ENCODE data around the gene DNM2.
"Not testable (repeated sequence)": the region's sequence is repeated elsewhere in the genome, so short reads cannot be mapped to it uniquely, and the experiment has no call there.

Gene DNM2

DNA sequence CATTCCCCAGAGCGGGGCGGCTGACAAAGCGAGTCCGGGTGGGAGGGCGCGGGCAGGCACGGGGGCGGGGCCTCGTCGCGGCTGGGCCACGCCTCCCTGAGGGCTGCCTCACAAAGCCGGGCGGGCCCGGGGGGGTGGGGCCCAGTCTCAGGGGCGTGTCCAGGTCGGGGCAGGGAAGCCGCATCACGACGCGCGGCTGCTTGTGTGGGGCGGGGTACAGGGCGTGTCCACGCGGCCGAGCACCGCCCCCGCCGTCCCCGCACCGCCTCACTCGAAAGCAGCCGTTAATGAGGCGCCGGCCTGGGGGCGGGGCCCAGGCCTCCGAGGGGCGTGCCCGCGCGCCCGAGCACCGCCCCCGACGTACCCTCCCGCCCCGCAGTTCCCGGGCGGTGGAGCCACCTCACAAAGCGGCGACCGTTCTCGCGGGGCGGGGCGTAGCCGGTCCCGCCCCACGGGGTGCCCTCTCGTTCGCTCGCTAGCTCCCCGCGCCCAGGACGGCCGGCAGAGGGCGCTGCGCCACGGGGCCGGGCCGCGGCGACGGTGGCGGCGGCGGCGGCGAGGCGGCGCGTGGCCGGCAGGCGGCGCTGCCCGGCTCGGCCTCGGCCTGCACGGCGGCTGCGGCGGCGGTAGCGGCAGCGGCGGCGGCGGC lies 153.2 kb downstream of the DNM2 start, which contains the start of gene CARM1:
Gene CARM1, plus strand, starts transcription at position 599 of the 649 bp plus-strand sequence. CDS start 150 bp downstream, outside the sequence.
- DNase-seq, result peak; percentile 98 to 100 (median 99)

DNA sequence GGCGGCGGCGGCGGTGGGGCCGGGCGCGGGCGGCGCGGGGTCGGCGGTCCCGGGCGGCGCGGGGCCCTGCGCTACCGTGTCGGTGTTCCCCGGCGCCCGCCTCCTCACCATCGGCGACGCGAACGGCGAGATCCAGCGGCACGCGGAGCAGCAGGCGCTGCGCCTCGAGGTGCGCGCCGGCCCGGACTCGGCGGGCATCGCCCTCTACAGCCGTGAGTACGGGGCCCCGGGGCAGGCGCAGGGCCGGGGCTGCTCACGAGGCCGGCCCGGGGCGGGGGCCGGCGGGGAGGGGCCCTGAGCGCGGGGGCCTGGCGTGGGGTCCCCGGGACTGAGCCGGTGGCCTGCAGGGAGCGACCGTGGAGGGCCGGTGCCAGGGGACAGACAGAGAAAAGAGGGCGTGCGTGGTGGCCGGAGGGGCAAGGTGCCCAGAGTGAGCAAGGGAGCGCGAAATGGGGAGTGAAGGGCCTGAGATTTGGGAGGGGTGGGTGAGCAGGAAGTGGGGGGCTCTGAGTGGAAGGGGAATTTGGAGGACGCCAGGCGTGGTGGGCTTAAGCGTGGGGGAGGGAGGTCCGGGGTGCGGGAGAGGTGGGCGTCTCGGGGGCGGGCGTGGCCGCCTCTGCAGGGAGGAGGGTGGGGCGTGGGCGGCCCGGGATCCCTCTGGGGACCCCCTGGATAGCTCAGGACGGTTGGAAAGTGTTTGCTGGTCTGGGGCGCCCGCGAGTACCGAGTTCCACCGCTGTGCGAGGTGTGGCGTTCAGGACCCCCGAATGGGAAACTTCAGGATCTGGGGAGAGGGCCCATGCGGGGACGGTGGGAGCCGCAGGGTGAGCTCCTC lies 154.0 kb downstream of the DNM2 start:
- peak in 3 of 5 donors; percentile 11 to 35 (median 33) for DNase-seq

DNA sequence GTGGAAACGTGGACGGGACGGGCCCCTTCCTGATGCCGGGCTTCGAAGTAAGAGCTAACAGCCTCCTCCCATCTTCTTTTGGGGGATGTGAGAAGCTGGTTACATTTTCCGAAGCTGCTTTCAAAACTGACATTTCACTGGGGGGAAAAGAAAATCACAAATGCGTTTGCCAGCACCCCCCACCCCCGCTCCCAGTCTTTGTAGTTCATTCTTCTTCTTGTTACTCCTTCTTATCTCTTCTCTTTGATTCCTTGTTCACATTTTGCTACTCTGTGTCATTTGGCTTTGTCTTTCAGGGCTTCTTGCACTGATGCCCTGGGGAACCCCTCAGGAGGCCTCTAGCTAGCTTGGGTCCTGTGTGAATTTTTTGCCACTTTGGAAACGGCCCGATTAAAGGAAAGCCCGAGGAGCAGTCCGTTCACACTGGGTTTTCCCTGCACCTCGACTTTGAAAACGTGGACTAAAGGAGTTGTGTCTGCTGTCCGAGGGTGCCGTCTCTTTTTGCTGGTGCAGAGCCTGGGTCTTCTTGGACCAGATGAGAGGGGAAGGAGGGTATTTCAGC lies 154.7 kb downstream of the DNM2 start:
- no peak for DNase-seq

DNA sequence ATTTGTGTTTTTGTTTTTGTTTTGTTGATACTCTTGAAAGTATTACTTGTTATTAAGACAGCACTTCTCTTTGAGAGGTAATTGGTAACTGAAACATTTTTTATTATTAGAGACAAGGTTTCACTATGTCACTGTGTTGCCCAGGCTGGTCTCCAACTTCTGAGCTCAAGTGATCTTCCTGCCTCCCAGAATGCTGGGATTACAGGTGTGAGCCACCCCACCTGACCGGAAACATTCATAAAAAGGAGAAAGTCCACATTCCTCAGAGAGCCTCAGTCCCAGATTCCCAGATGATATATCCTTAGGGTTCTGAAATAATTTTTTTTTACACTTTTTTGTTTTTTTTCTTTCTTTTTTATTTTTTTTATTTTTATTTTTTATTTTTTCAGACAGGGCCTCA lies 156.1 kb downstream of the DNM2 start:
- DNase-seq, result no peak

DNA sequence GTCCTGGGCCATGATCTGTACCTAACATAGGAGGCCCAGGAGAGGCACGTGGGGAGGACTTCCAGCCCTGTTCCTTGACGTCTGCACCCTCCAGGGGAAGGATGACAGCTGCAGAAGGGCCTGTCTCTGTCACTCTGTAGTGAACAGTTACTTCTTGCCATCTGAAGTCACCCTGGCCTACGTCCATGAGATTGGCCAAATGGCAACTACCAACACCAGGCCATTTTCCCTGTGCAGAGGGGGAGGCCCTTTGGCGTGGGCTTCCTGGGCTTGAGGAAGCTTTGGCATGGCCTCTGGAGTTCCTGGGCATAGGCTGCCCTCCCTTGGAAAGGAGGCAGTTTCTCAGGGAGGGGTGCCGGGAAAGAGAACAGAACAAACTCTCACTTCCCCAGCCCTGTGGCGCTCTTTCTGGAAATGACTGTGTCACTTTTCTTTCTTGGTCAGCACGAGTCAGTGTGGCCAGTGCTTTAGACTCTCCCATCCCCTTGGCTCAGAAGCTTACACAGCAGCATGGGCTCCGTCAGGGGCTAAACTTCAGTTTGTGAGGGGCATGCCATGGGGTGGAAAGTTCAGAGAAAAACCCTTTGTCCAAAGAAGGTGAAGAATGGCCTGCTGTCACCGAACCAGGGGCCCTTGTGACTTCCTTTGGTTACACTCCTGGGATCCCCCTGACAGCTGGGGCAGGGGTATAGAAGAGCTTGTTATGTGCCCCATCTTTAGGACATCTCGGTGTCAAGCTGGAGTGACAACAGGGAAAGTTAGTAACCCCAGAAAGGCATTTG lies 158.8 kb downstream of the DNM2 start:
- DNase-seq, result no peak

DNA sequence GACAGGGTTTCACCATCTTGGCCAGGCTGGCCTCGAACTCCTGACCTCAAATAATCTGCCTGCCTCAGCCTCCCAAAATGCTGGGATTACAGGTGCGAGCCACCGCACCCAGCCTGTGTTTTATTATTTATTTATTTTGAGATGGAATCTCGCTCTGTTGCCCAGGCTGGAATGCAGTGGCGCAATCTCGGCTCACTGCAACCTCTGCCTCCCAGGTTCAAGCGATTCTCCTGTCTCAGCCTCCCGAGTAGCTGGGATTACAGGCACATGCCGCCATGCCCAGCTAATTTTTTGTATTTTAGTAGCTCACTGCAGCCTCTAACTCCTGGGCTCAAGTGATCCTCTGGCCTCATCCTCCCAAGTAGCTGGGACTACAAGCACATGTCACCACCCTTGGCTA lies 159.7 kb downstream of the DNM2 start:
- DNase-seq, result not testable (repeated sequence)

DNA sequence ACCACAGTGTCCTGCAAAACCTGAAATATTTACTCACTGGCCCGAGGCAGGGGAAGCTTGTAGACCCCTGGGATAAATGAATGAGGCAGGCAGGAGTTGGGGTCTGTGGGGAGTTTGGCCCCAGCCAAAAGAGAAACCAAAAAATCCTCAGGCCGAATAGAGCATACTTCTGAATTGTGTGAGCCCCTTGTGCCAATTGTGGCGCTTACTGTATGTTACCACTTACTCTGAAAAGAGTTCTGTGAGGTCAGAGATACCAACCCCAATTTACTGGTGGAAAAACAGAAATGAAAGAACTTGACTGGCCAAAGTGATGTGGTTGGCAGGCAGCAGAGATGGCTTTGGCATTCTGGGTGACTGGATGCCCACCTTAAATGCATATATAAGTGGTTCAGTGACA lies 160.4 kb downstream of the DNM2 start:
- DNase-seq, result no peak

Data from T-helper 1 cell (primary cell).